Trophoblast cell (in vitro differentiated cells and primary cell): ENCODE data around the gene CELF4.
A peak's percentile ranks its signal among the peaks of the same experiment; 100 is the strongest.

Experiments used
- DNase-seq, 2 donors: peaks; one replicate each; pipeline ENCODE4 v3.0.0-alpha.2; 2016
- H2AFZ ChIP-seq: 2 replicates; pipeline ENCODE4 v1.6.1; 2013; ENCODE audit warnings: low read length, moderate library complexity, mild to moderate bottlenecking; ENCODE audit not compliant: insufficient read depth, poor library complexity
- H2AK5ac ChIP-seq: 2 replicates; pipeline ENCODE4 v1.6.1; 2013; ENCODE audit warnings: mild to moderate bottlenecking, low read length
- H2BK120ac ChIP-seq: 2 replicates; pipeline ENCODE4 v1.6.1; 2013; ENCODE audit warnings: low read length, mild to moderate bottlenecking, moderate library complexity; ENCODE audit not compliant: insufficient read depth, poor library complexity
- H2BK12ac ChIP-seq: 2 replicates; pipeline ENCODE4 v1.6.1; 2013; ENCODE audit warnings: mild to moderate bottlenecking, low read length, moderate library complexity
- H2BK5ac ChIP-seq: 2 replicates; pipeline ENCODE4 v1.6.1; 2013; ENCODE audit warnings: low read length, low read depth, moderate library complexity, mild to moderate bottlenecking; ENCODE audit not compliant: poor library complexity
- H3K14ac ChIP-seq: 2 replicates; pipeline ENCODE4 v1.6.1; 2013; ENCODE audit warnings: mild to moderate bottlenecking, low read length
- H3K18ac ChIP-seq: 2 replicates; pipeline ENCODE4 v1.6.1; 2013; ENCODE audit warnings: mild to moderate bottlenecking, low read length
- H3K23ac ChIP-seq: 2 replicates; pipeline ENCODE4 v1.6.1; 2013; ENCODE audit warnings: low read length
- H3K27ac ChIP-seq: 2 replicates; pipeline ENCODE4 v1.5.1; 2013; ENCODE audit warnings: low read depth, mild to moderate bottlenecking, inconsistent platforms, low read length, moderate library complexity
- H3K27me3 ChIP-seq: 2 replicates; pipeline ENCODE4 v1.6.1; 2013; ENCODE audit warnings: inconsistent platforms, mild to moderate bottlenecking, low read length, moderate library complexity; ENCODE audit not compliant: insufficient read depth
- H3K36me3 ChIP-seq, 2 experiments: 1 replicate in 1 of 2; 2 replicates in 1 of 2; pipeline ENCODE4 v1.6.1; 2013; ENCODE audit warnings: low read length in 2 of 2, mild to moderate bottlenecking in 2 of 2, moderate library complexity in 1 of 2; ENCODE audit not compliant: insufficient read depth in 2 of 2, control insufficient read depth in 1 of 2
- H3K4ac ChIP-seq: 2 replicates; pipeline ENCODE4 v1.6.1; 2013; ENCODE audit warnings: low read depth, mild to moderate bottlenecking, low read length, moderate library complexity
- H3K4me1 ChIP-seq, 2 experiments: 1 replicate in 1 of 2; 2 replicates in 1 of 2; pipeline ENCODE4 v1.6.1; 2013; ENCODE audit warnings: low read length in 2 of 2, mild to moderate bottlenecking in 2 of 2, moderate library complexity in 1 of 2; ENCODE audit not compliant: insufficient read depth in 2 of 2, control insufficient read depth in 1 of 2
- H3K4me2 ChIP-seq: 2 replicates; pipeline ENCODE4 v1.6.1; 2013; ENCODE audit warnings: inconsistent platforms, mild to moderate bottlenecking, low read length, moderate library complexity
- H3K4me3 ChIP-seq: 2 replicates; pipeline ENCODE4 v1.5.1; 2013; ENCODE audit warnings: mild to moderate bottlenecking, low read depth, low read length, inconsistent platforms
- H3K79me1 ChIP-seq: one replicate; pipeline ENCODE4 v1.6.1; 2013; ENCODE audit warnings: low read length
- H3K79me2 ChIP-seq: 2 replicates; pipeline ENCODE4 v1.6.1; 2013; ENCODE audit warnings: low read length, mild to moderate bottlenecking; ENCODE audit not compliant: control insufficient read depth, insufficient read depth, poor library complexity
- H3K9ac ChIP-seq: 2 replicates; pipeline ENCODE4 v1.6.1; 2013; ENCODE audit warnings: mild to moderate bottlenecking, low read length
- H3K9me3 ChIP-seq: 2 replicates; pipeline ENCODE4 v1.6.1; 2013; ENCODE audit warnings: low read depth, mild to moderate bottlenecking, control low read depth, inconsistent platforms, low read length; ENCODE audit not compliant: insufficient read depth
- H4K12ac ChIP-seq: 2 replicates; pipeline ENCODE4 v1.6.1; 2013; ENCODE audit warnings: low read depth, mild to moderate bottlenecking, low read length, moderate library complexity
- H4K8ac ChIP-seq: 2 replicates; pipeline ENCODE4 v1.6.1; 2013; ENCODE audit warnings: low read depth, mild to moderate bottlenecking, low read length, moderate library complexity
- H4K91ac ChIP-seq: one replicate; pipeline ENCODE4 v1.6.1; 2013; ENCODE audit warnings: low read depth, mild to moderate bottlenecking, low read length, moderate library complexity
- WGBS: extraction: QIAGEN DNeasy Blood & Tissue Kit; methylation state at CpG from one replicate; pipeline ENCODE4 v1.1.7; 2013; ENCODE audit warnings: missing lambda C conversion rate; ENCODE audit not compliant: insufficient read length, insufficient coverage; ENCODE audit errors: extremely low coverage; 5-methylcytosine and 5-hydroxymethylcytosine counted together

CELF4 gene

DNA sequence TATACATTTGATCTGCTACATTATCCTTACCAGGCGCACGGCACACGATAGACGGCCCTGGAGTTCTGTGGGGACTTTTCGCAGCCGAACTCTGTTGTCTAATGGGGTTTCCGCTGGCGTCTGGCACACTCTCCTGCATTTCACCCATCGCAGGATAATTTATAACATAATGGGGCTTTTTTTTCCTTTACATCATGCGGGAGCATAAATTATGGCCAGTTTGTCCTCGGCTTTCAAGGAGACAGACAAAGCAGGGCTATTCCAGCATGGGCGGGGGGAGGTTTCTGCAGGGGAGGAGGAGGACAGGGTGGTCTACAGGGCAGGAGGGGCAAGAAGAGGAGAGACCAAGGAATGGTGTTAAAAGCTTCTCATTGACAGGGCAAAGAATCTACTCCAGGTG is 279.8 kb downstream of the CELF4 start:
- Histone ChIP-seq H3K4me3 (no peak overlapping the region), H3K4ac (no peak overlapping the region), H3K79me2 (no peaks in the 10 kb centered on the region), H4K91ac (no peak overlapping the region), H4K12ac (no peak overlapping the region), H3K4me1 (no peaks in the 10 kb centered on the region), H2BK120ac (no peak overlapping the region), H3K27ac (no peak overlapping the region), H2AK5ac (no peak overlapping the region), H3K9me3 (peaks cover 3% of the 10 kb centered on the region), H3K9ac (no peak overlapping the region), H3K36me3 (no peaks in the 10 kb centered on the region), H3K18ac (no peak overlapping the region), H2BK5ac (no peak overlapping the region), H3K23ac (no peak overlapping the region), H4K8ac (no peak overlapping the region), H2AFZ (no peak overlapping the region), H2BK12ac (no peak overlapping the region), H3K27me3 (no peaks in the 10 kb centered on the region), H3K4me2 (no peak overlapping the region), H3K79me1 (no peaks in the 10 kb centered on the region), H3K14ac (no peak overlapping the region)
- DNase-seq = no peak
- WGBS = no CpG with 5 or more reads among the region's 12 CpGs

DNA sequence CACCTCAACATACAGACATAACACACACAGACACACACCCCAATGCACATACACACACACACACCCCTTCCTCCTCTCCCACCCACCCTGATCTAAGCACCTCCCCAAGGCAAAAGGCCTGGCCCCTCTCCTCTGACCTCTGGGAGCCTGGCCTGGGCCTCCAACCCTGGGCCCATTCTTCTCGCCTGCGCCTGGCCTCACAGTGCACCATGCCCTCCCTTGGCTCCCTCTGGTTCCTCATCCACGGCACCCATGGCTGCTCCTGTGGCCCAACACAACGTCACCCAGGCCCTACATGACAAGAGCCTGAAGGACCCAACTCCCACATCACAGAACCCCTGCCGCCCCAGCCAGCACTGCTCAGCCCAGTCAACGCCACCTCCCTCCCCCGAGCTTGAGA is 281.3 kb downstream of the CELF4 start:
- Histone ChIP-seq H2AFZ (no peak overlapping the region), H2AK5ac (no peak overlapping the region), H3K4me1 (no peaks in the 10 kb centered on the region), H3K14ac (no peak overlapping the region), H3K9me3 (no peaks in the 10 kb centered on the region), H3K27ac (no peak overlapping the region), H3K4ac (no peak overlapping the region), H3K4me2 (no peak overlapping the region), H4K91ac (no peak overlapping the region), H3K23ac (no peak overlapping the region), H3K9ac (no peak overlapping the region), H3K18ac (no peak overlapping the region), H2BK12ac (no peak overlapping the region), H3K36me3 (no peaks in the 10 kb centered on the region), H4K8ac (no peak overlapping the region), H3K4me3 (no peak overlapping the region), H2BK120ac (no peak overlapping the region), H4K12ac (no peak overlapping the region), H3K27me3 (no peaks in the 10 kb centered on the region), H3K79me1 (no peaks in the 10 kb centered on the region), H3K79me2 (no peaks in the 10 kb centered on the region), H2BK5ac (no peak overlapping the region)
- DNase-seq = no peak
- no CpG with 5 or more reads among the region's 7 CpGs for WGBS

- Histone ChIP-seq H3K79me1 (no peaks in the 10 kb centered on the region), H3K4me1 (no peaks in the 10 kb centered on the region), H4K8ac (no peak overlapping the region), H3K4me2 (no peak overlapping the region), H3K9ac (no peak overlapping the region), H2AFZ (no peak overlapping the region), H3K9me3 (no peaks in the 10 kb centered on the region), H3K79me2 (no peaks in the 10 kb centered on the region), H4K12ac (no peak overlapping the region), H3K27ac (no peak overlapping the region), H2AK5ac (no peak overlapping the region), H2BK12ac (no peak overlapping the region), H3K4ac (no peak overlapping the region), H2BK120ac (no peak overlapping the region), H3K18ac (no peak overlapping the region), H3K4me3 (no peak overlapping the region), H3K14ac (no peak overlapping the region), H3K23ac (no peak overlapping the region), H3K36me3 (no peaks in the 10 kb centered on the region), H3K27me3 (no peaks in the 10 kb centered on the region), H4K91ac (no peak overlapping the region), H2BK5ac (no peak overlapping the region)
- no CpG with 5 or more reads among the region's 5 CpGs for WGBS
- peak in 1 of 2 donors; percentile 6 for DNase-seq
These were observed 283.1 kb downstream of the CELF4 start for GRCh38 chr18:37282386-37283037.

DNA sequence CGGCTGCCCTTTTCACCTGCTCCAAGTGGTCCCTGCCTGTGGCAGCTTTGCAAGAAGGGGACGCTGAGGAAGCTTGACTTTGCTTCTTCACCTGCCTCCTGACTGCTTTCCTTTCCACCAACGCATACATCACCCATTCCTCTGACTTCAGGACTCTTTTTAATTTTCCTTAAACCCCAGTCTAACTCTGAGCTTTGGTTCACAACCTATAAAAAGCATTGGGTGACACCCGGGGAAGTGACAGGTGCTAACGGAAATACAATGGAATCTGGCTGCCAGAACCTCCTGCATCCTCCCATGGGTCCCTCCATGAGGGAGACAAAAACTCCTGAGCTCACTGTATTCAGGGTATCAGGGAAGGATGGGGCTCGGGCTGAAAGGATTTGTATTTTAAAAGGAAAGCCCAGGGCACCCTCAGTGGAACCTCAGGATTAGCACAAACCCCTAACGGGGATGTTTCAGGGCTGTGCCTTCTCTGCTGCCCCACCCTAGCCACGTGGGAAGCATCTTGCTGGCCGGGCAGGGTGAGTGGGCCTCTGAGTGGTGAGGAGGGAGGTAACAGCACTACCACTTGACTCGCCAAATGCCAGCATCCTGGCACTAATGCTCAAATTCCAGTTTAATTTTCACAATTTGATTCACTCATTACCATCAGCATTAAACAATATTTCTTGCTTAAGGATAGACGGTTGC is 284.8 kb downstream of the CELF4 start:
- H3K4me1 ChIP-seq = no peaks in the 10 kb centered on the region
- H4K91ac ChIP-seq = no peak overlapping the region
- WGBS = no CpG with 5 or more reads among the region's 11 CpGs
- no peak for DNase-seq
- H4K8ac ChIP-seq = no peak overlapping the region
- H2BK120ac ChIP-seq = no peak overlapping the region
- H3K79me1 ChIP-seq = no peaks in the 10 kb centered on the region
- H3K9me3 ChIP-seq = no peaks in the 10 kb centered on the region
- H3K79me2 ChIP-seq = no peaks in the 10 kb centered on the region
- no peak overlapping the region for H3K27ac ChIP-seq
- H3K4me3 ChIP-seq = no peak overlapping the region
- no peak overlapping the region for H4K12ac ChIP-seq
- no peak overlapping the region for H3K23ac ChIP-seq
- H3K4me2 ChIP-seq = no peak overlapping the region
- no peak overlapping the region for H2AK5ac ChIP-seq
- no peak overlapping the region for H2AFZ ChIP-seq
- no peaks in the 10 kb centered on the region for H3K27me3 ChIP-seq
- no peak overlapping the region for H3K18ac ChIP-seq
- H2BK12ac ChIP-seq = no peak overlapping the region
- H3K36me3 ChIP-seq = no peaks in the 10 kb centered on the region
- no peak overlapping the region for H3K14ac ChIP-seq
- H2BK5ac ChIP-seq = no peak overlapping the region
- H3K9ac ChIP-seq = no peak overlapping the region
- no peak overlapping the region for H3K4ac ChIP-seq
